Stimulated activated CD4-positive, alpha-beta T cell treated with anti-CD3 and anti-CD28 coated beads, Interleukin-12 subunit alpha, Interleukin-12 subunit beta, amount 100 ng/mL, for 4 hours (primary cell): ENCODE measurements around the gene EEF2K.
"Not testable (repeated sequence)": the region's sequence is repeated elsewhere in the genome, so short reads cannot be mapped to it uniquely, and the experiment has no call there.

Experiments used
- DNase-seq: peaks from one replicate; pipeline ENCODE4 v3.0.0-alpha.2; 2020

Gene EEF2K

DNA sequence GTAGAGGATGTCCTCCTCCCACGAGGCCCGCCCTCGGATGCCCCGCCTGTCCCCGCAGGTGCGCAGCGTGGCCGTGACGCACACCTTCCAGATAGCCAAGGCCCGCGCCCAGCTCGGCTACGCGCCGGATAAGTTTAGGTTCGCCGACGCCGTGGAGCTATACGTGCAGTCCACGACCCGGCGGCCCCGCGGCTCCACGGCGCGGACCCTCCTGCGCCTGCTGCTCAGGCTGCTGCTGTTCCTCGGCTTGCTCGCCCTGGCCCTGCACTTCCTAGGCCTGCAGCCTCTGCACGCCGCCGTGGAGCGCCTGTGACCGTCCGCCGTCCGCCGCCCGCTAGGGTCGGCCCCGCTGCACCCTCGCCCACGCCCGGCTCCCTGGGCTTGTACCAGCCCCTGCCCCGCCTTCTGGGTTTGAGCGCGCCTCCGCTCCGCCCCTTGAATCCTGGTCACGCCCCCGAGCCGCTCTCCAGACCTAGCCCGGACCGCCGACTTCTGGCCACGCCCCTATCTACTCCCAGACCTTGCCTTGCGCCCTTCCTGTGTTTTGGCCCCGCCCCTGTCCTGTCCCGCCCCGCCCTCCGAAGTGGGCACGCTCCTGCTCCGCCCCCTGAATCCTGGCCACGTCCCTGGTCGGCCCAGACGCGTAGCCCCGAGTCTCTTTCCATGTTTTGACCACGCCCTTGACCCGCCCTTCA lies 15.8 kb upstream of the EEF2K start:
- peak; percentile 98 for DNase-seq

DNA sequence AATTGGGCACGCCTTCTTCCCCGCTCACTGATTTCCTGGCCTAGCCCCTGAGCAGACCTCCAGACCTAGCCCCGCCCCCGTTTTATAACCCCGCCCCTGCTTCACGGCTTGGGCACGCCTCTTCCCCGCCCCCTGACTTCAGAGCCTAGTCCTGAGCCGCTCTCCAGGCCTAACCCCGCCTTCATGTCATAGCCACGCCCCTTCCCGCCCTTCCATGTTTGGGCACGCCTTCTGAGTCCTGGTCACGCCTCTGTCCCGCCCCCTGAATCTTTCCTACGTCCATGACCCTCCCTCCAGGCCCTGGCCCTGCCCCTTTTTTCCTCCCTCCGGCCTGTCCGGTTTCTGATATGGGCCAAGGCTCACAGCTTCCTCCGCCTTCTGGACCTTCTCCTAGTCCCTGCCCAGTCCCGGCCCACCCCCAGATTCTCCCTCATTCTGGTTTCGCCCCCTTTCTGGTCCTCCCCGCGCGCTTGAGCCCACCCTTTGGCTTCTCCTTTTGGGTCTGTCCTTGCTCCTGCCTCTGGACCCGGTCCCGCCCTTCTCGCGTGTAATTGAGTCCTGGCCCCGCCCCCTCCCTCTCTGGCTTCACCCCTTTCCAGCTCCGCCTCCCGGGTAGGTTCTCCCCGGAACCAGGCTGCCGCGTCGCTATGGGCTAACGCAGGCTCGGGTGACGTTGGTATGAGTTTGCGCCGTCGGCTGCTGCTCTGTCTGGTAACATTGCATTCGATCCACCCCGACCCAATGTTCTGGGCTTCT lies 15.1 kb upstream of the EEF2K start:
- DNase-seq = peak; percentile 100

DNA sequence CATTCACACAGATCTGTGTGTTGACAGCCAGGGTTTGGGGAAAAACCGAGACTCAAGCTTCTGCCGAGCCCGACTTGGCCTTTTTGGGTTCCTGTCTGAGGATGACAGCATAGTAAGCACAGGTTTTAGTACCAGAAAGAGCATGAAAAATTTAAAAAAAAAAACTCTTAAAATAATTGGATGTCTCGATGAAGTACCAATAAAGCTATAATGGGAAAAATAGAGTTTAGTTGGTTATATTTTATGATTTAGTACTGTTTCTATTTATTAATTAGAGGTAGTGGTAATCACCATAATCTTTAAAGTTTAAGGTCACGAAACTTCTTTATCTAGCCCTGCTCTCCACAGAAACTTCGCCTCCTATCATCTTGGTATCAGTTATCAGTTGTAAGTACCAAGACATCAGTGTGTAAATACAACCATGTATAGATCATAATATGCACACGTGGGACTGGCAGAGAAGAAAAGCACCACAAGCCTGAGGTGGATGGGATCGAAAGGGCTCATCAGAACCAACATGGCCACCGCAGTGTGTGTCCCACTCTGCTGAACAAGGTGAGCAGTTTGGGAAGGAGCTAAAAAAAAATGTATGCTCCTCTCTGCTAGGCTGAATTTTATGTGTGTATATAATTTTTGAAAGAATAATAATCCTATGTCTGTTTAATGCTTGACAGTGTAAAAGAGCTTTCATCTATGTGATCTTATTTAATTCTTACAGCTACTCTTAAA lies 14.4 kb upstream of the EEF2K start:
- no peak for DNase-seq

DNA sequence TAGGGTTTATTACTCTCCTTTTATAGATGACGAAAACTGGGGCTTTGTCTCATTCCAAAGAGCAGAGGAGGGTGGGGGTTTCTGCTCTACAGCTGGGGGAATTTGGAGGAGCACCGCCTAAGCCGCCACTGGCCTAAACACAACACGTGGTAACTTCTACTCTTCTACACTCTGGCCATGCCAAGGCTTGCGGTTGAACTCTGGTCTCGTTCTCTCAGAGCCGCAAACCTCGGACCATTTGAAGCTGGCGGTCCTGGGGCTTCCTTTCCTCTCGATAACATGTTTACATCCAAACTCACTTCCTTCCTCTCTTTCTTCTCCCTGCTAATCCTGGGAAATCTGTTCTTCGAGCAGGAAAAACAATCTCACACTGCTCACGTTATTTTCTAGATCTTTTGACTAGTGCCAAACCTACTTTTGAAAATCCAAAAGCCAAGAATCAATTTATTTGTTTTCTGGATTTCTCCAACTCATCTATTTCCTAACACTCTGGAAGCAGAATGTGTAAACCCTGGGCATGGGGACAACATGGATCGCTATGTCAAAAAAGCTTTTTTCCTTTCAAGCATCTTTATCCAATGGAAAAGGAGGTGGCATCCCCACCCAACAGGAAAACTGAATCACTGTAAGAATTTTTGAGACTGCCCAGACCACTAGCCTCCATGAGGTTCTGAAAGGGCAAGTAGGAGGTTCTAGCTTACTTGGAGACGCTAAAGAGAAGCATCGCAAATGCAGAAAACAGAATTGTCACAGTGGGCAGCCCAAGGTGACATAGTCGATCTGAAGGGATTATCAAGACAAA lies 13.6 kb upstream of the EEF2K start:
- peak; percentile 54 for DNase-seq

DNA sequence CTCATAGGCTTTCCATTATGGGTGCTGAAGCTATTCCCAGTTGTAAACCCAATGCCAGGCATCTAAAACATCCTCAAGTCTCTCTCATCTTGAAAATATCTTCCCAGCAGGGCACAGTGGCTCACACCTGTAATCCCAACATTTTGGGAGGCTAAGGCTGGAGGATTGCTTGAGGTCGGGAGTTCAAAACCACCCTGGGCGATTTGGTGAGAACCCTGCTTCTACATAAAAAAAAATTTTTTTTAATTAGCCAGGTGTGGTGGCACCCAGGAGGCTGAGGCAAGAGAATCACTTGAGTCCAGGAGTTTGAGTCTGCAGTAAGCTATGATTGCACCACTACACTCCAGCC lies 13.0 kb upstream of the EEF2K start:
- DNase-seq = no peak

DNA sequence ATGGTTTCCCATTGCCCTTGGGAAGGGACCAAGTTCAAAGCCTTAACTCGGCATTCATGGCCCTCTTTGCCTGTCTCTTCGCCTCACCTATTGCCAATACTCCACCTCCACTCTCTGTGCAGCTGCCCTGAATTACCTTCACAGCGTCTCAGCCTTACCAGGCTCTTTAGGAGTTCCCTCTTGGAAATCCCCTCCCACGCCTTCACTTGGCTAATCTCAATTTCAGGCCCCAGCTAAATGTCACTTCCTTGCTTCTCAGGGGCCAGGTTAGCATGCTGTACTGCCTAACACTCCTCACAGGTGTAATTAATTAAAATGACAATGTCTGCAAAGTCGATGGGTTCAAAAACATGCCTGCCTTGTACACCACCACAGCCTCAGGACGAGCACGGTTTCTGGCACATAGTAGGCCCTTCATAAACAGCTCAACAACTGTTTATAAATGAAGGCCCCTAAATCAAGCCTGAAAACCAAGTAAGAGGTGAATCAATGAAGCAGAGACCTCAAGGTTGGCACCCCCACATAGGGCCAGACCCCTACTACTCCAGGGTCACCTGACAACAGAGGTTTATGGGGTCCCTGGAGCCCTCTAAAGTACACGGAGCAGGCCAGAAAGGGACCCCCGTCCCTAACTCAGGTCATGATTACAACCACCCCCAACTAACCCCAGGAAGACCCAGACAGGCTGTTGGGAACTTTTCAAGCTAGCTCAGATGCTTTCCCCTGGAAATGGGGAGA lies 11.2 kb upstream of the EEF2K start:
- no peak for DNase-seq

DNA sequence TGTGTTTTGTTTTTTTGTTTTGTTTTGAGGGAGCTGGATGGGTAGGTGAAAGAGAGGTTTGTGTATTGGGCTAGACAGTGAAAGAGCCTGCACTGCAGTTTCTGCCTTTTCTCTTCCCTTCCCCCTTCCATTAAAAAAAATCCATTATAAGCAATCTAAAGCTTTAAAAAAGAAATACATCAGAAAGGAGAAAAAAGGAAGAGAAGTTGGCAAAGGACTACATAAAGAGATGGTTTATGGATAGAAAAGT lies 10.7 kb upstream of the EEF2K start:
- no peak for DNase-seq

DNA sequence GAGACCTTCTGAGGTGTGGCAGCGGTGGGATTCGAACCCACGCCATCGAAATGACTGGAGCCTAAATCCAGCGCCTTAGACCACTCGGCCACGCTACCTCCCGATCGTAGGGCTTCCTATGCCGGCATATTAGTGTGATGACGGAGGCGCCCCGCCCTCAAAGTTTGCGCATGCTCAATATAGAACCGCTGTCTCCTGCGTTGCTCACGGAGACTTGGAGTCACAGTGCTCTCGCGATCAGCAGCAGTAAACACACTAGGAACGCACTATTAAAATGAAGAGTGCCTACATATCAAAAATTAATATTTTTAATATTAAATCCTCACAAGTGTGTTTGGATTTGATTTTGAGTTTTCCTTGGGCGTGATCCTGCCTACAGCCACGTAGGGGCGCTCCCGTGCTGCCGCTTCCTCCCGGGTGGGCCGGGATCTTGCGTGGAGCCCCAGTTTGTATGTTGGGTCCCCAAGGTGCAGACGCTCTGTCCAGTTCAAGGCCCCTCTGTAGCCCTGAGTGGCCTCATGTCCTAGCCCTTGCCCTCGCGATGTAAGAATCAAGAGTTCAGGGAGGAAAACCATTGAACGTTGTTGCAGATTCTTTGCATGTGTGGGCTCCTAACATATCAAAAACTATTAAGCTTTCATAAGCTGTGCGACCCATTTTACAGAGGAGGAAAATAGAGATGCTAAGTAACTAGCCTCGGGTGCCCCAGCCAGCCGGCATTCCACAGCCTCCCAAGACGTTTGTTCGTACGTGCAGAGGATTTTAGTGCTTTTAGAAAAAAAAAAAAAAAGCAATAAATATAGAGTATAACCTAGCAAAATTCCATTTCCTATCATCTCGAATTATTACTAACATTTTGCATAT lies 10.2 kb upstream of the EEF2K start:
- DNase-seq = peak; percentile 92

DNA sequence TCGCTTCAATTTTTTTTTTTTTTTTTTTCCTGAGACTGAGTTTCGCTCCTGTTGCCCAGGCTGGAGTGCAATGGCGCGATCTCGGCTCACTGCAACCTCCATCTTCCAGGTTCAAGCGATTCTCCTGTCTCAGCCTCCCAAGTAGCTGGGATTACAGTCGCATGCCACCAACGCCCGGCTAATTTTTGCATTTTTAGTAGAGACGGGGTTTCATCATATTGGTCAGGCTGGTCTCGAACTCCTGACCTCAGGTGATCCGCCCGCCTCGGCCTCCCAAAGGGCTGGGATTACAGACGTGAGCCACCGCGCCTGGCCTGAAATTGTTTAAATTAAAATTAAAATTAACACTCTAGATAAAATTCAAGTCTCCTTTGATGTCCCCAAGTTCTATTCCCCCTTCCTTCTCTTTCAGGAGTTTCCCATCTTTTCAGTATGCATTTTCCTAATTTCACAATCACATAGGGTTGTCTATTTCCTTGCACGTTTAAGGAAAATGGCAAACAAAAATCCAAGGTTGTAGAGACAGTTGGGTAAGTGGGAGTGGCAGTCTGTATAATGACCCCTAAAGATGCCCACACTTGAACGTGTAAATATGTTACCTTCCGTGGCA lies 9.4 kb upstream of the EEF2K start:
- not testable (repeated sequence) for DNase-seq

DNA sequence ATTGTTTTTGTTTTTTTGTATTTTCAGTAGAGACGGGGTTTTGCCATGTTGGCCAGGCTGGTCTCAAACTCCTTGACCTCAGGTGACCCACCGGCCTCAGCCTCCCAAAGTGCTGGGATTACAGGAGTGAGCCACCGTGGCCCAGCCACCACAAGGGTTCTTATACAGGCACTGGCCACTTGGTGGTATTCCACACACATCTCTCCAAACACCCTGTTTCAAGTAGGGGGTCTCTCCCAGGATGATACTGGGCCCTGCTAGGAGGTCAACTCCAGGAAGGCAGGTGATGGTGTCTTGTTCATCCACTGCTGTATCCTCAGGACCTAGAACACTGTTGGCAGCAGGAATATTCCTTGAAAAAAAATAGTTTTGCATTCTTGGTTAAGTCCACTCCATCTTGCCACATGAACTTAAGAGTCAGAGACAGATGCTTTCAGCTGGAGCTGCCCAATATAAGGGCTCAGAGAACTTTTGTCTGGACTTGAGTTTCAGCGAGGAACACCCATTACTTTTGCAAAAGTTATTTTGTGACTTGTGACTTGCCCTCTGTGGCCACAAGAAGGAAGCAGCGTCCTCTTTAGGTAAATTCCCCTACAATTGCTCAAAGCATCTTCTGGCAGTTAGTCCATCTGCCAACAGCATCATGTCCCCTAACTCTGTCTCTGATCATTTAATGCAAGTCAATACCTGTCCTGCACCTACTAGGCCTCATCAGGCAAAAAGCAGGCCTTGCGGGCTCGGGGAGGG lies 7.4 kb upstream of the EEF2K start:
- no peak for DNase-seq

DNA sequence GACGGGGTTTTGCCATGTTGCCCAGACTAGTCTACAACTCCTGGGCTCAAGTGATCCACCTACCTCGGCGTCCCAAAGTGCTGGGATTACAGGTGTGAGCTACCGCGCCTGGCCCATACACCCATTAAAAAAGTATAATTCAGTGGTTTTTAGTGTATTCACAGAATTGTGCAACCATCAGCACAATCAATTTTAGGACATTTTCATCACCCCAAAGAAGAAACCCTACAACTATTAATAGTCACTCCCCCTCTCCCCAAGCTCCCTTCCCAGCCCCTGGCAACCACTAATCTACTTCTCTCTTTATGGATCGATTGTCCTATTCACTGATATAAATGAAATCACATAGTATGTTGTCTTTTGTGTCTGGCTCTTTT lies 3.8 kb upstream of the EEF2K start:
- no peak for DNase-seq

DNA sequence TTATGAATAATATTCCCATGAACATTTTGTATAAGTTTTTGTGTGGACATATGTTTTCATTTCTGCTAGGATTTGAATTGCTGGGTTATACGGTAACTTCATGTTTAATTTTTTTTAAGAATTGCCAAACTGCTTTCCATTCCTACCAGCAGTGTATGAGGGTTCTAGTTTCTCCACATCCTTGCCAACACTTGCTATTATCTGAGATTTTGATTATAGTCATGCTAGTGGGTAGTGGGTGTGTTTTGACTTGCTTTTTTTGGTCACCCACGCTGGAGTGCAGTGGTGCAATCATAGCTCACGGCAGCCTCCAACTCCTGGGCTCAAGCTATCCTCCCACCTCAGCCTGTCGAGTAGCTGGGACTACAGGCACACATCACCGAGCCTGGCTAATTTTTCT lies 3.0 kb upstream of the EEF2K start:
- DNase-seq = no peak

DNA sequence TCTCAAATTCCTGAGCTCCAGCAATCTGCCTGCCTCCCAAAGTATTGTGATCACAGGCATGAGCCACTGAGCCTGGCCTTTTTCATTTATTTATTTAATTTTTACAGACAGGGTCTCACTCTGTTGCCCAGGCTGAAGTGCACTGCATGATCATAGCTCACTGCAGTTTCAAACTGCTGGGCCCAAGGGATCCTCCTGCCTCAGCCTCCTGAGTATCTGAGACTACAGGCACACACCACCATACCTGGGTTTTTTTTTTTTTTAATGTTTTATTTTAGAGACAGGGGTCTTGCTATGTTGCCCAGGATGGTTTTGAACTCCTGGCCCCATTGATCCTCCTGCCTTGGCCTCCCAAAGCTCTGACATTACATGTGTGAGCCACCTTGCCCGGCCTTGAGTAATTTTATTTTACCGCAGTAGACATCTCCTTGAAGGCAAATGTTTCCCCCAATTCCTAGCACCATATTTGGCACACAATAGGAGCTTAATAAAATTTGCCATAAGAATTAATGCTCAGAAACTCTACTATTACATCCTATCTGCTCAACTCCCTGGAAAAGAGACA lies 1.9 kb upstream of the EEF2K start:
- DNase-seq = no peak

DNA sequence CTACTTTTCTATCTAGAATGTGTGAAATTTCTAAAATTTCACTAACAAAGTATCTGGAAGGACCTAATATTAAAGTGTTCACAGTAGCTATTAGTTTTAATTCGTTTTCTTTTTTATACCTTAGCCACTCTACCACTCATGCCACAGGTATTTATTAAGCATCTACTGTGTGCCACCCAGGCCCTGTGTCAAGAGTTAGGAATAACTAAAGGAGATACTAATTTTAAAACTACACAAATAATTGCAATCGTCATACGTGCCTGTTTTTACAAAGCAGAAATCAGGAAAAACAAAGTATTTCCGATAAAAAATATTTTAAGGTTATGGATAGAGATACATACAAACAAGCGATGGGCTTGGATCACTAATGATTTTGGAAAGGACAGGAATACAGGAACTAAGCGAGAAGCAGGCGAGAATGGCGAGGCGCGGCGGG lies 483 bp upstream of the EEF2K start:
- DNase-seq = no peak

DNA sequence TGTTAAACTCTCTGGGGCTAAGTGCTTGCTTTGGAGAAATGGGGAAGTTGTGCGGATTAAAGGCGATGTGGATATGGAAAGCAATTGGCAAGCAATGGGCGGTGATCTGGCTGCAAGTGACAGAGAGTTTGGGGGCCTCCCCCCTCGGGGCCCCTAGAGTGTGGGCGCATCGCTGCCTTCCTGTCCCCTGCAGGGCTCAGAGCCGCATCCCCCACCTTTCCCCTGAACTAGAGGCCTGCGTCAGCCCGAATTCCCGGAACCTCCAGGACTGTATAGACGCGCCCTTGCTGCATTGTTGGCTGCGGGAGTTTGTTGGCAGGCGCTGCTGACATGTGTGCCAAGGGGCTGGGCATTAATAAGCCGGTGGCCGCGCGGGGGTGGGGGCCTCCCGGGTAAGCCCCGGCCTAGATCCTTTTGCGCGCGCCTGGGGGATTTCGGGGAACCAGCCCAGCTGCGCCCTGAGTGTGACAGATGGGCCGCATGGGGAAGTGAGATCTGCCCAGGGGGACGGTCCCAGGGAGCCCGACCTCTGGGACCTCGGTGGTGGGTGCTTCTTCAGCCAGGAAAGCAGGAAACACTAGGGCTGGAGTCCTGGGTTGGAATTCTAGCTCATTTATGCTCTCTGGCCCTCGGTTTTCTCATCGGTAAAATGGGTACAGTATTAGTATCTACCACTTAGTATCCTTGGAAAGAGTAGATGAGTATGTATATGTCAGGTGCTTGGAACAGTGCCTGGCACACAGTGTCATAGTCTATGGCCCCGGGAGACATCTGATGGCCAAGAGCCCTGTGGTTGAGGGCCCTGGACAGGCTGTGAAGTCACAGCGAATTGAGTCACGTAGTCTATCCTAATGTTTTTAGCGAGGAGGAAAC lies 1.0 kb downstream of the EEF2K start:
- peak; percentile 65 for DNase-seq

DNA sequence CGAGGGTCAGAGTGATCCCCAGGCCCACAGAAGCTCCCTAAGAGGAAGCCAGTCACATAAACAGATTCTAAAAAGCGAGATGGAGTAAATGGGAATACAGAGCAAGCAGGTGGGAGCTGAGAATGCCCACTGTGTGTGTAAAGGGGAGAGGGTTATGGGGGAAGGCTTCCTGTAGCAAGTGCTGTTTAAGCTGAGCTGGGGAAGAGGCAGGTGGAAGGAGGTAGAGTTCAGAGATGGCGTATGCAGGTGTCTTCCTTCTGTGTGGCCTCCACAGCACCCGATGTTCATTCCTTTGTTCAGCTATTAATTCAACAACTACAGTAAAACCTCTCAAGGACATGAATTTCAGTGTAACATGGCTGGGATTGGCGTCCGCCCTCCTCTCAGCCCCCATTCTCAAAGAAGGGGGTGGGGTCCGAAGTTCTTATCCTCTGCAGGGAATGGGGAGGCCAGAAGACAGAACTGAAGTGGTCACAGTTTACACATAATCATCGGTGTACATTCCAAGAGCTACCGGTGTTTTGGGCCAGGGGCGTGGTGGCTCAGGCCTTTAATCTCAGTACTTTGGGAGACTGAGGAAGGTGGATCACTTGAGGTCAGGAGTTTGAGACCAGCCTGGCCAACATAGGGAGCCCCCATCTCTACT lies 1.8 kb downstream of the EEF2K start:
- DNase-seq = no peak

DNA sequence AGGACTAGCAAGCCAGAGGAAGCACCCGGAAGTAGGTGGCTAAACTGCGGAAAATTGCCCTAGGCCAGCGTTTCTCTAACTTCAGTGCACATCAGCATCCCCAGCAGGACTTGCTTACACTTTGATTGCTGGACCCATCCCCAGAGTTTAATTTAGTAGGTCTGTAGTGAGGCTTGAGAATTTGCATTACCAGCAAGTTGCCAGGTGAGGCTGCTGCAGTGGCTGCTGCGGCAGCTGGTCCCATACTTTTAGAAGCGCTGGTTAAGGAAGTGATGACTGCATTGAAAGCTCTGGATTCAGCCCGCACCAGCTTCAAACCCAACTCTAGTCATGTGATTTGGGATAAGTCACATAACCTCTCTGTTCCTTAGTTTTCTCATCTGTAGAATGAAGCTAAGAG lies 4.2 kb downstream of the EEF2K start:
- DNase-seq = no peak

DNA sequence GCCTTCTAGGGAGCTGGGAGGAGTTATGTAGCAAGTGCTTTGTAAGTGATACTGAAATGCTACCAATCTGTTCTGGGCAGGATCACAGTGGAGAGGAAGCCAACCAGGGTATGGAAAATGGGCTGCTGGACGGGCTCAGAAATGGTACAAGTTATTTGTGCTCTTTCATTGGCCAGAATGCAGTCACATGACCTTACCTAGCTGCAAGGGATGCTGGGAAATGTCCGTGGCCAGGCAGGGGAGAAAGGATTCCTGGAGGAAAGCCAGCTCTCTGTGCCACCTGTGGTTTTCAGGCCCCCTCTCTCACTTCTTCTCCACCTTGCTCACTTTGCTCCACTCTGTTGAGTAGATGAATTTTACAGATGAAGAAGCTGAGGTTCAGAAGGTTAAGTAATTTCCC lies 4.8 kb downstream of the EEF2K start:
- DNase-seq = no peak

DNA sequence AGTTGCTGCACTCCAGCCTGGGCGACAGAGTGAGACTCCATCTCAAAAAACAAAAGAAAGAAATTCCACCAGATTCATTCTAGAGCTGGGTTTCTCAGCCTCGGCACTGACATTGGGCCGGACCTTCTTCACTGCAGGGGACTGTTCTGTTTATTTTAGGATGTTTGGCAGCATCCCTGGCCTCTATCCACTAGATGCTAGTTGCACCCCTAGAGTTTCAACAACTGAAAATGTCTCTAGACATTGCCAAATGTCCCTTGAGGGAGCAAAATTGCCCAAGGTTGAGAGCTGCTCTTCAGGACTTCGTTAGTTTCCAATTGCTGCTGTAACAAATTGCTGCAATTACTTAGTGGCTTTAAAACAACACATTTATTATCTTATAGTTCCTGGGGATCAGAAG lies 7.2 kb downstream of the EEF2K start:
- DNase-seq = no peak
